ENCODE results near the gene MINDY4B. TPM values are rescaled to one million over a fixed set of nuclear protein-coding genes. Genes with fewer than 3 reads are reported as not detected.

Gene MINDY4B
- total and polyA plus RNA-seq, 2 donors = not detected

DNA sequence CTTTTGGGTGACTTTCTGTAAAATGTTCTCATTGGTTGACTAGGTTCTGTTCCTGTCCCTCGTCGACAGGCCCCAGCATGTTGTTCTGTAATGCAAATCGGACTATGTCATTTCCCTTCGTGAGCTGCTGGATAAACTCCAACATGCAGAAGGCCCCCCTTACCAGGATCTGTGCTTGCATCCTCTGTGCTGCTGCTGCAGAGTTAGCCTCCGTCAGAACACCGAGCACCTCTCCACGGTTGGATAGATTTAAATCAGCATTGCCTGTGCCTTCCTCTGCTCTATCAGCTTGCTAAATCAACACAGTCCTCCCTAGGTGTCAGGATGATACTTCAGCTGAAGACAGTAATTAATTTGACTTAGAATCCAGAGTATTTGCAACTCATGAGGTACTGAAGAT is 12.7 kb upstream of the MINDY4B start:
- Histone ChIP-seq H3K27ac (ENCODE audit: low read depth) (no peak overlapping the region), H3K36me3 (ENCODE audit: insufficient read depth) (no peaks in the 10 kb centered on the region), H3K4me1 (ENCODE audit: insufficient read depth) (no peaks in the 10 kb centered on the region), H3K4me3 (ENCODE audit: low read depth, low read length) (no peak overlapping the region)
- WGBS = 33% methylated on average over 7 of the region's 7 CpGs
- DNase-seq (ENCODE audit: extremely low spot score) = no peak

DNA sequence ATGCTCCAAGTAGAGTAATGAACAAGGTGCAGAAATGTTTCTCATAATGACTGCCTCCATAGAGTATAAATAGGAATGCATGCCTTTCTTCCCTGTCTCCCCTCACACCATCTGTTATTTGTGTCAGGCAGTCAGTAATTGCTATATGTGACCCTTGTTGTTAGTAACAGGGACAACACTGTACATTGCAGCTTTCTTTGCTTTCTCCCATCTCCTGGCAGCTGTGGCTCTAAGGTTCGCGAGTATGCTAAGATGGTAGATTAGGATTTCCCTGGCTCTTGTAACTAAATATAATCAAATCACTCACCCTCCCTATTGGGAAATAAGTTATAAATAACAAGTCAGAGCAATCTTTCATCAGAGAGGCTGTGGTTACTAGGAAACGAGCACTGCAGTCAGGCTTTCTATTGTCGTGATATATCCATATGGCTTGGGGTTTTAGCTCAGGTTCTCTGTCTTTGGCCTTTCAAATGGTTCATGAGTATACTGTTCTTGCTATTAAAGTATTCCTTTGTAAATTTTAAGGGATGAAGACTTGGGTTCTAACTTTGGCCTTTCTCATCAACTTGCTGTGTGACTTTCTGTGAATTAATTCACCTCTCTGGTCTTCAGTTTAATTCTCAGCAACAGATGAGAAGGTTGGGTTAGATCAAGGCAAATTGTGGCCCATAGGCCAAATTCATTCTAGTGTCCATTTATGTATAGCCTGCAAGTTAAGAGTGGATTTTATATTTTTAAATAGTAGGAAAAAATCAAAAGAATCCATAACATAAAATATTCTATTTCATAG is 8.1 kb upstream of the MINDY4B start:
- H3K4me1 ChIP-seq (ENCODE audit: insufficient read depth) = no peaks in the 10 kb centered on the region
- WGBS = 29% methylated on average over 4 of the region's 4 CpGs
- H3K36me3 ChIP-seq (ENCODE audit: insufficient read depth) = no peaks in the 10 kb centered on the region
- H3K4me3 ChIP-seq (ENCODE audit: low read depth, low read length) = no peak overlapping the region
- no peak overlapping the region for H3K27ac ChIP-seq (ENCODE audit: low read depth)
- no peak for DNase-seq (ENCODE audit: extremely low spot score)

DNA sequence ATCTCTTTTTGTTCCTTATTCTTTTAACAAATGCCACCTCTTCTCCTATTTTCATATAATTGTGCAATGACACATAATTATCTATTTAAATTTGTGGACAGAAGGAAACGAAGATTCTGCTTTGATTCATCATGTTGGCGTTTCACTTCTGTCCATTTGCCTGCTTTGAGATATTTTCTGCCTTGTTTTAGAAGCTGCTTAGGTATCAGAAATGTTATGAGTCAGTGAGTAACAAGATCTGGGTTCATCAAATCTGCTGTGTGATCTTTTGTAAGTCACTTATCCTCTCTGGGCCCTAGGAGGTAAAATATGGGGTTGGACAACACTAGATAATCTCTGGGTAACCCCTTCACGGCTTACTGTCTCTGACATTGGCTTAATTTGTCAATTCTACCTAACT is 7.3 kb upstream of the MINDY4B start:
- Histone ChIP-seq H3K4me3 (ENCODE audit: low read depth, low read length) (no peak overlapping the region), H3K36me3 (ENCODE audit: insufficient read depth) (no peaks in the 10 kb centered on the region), H3K4me1 (ENCODE audit: insufficient read depth) (no peaks in the 10 kb centered on the region), H3K27ac (ENCODE audit: low read depth) (no peak overlapping the region)
- WGBS = 69% methylated on average over 3 of the region's 3 CpGs
- DNase-seq (ENCODE audit: extremely low spot score) = no peak

DNA sequence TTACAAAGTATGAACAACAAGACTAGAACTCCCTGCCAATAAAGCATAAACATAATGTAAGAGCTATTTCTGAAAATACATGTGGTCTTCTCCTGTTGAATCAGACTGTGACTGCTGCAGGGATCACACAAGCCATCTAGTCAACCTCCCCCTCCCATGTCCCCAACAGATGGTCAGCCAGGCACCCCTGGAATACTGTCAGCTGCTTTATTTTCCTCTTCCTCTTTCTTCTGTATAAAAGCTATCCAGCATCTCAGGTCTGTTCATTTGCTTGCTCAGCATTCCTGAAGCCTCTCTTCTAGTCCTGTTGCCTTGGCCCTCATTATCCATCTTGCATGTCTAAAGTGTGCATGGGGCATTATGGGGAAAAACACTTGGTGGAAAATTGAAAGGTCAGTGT is 6.5 kb upstream of the MINDY4B start:
- Histone ChIP-seq H3K4me3 (ENCODE audit: low read depth, low read length) (no peak overlapping the region), H3K36me3 (ENCODE audit: insufficient read depth) (no peaks in the 10 kb centered on the region), H3K4me1 (ENCODE audit: insufficient read depth) (no peaks in the 10 kb centered on the region), H3K27ac (ENCODE audit: low read depth) (no peak overlapping the region)
- no peak for DNase-seq (ENCODE audit: extremely low spot score)

DNA sequence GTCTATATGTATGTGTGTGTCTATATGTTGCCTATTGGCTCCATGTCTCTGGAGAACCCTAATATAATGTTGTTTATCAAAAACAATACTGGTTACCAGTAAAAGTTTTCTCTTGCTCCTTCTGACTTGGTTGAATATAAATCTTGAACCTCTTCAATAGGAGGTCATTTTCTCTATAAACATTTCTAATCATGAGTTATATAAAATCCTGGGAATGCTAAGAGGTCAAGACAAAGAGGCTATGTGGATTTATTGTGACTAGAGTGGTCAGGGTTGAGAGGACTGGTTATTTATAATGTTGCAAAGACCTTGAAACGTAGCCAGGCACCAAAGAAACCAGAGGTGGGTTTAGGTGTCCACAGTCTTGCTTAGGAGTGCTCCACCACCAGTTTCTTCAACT is 1.2 kb upstream of the MINDY4B start:
- no peak for DNase-seq (ENCODE audit: extremely low spot score)
- no peak overlapping the region for H3K27ac ChIP-seq (ENCODE audit: low read depth)
- 69% methylated on average over 1 of the region's 1 CpG for WGBS

DNA sequence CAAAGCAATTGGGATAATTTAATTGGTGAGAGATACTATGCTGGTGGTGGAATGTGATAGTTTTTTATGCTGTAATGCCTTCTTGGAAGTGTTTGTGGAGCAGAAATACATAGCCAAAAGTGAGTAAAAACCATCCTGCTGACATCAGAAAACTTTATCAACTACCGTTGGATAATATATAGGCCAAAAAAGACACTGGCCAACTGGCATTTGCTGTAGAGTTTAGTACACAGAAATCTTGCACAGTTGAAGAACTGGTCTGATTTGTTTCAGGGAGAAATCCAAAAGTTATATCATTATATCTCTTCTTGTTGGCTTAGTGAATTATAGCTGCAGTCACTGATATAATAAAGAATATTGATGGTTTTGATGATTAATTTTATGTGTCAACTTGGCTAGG is 507 bp upstream of the MINDY4B start:
- Histone ChIP-seq H3K36me3 (ENCODE audit: insufficient read depth) (no peaks in the 10 kb centered on the region), H3K27ac (ENCODE audit: low read depth) (no peak overlapping the region), H3K4me3 (ENCODE audit: low read depth, low read length) (no peak overlapping the region), H3K4me1 (ENCODE audit: insufficient read depth) (no peaks in the 10 kb centered on the region)
- 25% methylated on average over 1 of the region's 1 CpG for WGBS
- no peak for DNase-seq (ENCODE audit: extremely low spot score)

More for the DNA sequence above, 1.2 kb upstream of the MINDY4B start:
- no peaks in the 10 kb centered on the region for H3K36me3 ChIP-seq (ENCODE audit: insufficient read depth)
- no peaks in the 10 kb centered on the region for H3K4me1 ChIP-seq (ENCODE audit: insufficient read depth)
- H3K4me3 ChIP-seq (ENCODE audit: low read depth, low read length) = no peak overlapping the region

DNA sequence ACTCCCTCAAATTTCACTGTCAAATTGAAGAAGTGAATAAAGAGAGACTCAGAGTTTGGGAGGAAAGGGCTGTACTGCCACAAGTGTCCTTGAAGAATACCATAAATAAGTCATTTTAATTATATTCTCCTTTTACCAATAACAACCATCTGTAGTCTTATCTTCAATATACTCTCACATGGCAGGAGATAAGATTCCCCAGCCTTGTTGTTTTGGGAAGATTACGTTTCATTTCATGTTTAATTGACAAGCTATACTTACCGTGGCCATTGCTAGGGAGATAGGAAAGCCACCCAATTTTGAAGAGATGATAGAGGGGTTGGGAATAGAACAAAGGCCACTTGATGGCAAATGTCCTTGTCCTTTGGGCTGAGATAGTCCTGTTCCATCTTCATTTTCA is 2.3 kb downstream of the MINDY4B start:
- no peak overlapping the region for H3K4me3 ChIP-seq (ENCODE audit: low read depth, low read length)
- no peaks in the 10 kb centered on the region for H3K4me1 ChIP-seq (ENCODE audit: insufficient read depth)
- 54% methylated on average over 2 of the region's 2 CpGs for WGBS
- no peak for DNase-seq (ENCODE audit: extremely low spot score)
- no peak overlapping the region for H3K27ac ChIP-seq (ENCODE audit: low read depth)
- no peaks in the 10 kb centered on the region for H3K36me3 ChIP-seq (ENCODE audit: insufficient read depth)

DNA sequence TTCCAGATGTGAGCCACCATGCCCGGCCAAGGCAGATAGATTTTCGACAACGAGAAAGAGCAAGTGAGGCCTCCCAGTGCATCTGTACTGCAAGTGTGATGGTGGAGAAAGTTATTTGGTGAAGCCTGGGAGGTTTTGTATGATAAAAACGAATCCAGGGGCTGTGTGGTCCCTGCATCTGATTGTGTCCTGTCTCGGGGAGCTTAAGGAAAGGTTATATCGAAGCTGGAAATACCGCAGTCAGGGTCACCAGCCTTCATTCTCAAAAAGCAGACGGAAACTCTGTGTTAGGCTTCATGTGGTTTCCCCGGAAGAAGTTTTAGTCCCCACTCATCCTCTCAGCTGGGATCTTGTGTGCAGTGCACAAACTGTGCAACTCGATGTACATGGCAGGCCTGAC is 3.4 kb downstream of the MINDY4B start:
- no peak for DNase-seq (ENCODE audit: extremely low spot score)
- Histone ChIP-seq H3K4me3 (ENCODE audit: low read depth, low read length) (no peak overlapping the region), H3K36me3 (ENCODE audit: insufficient read depth) (no peaks in the 10 kb centered on the region), H3K4me1 (ENCODE audit: insufficient read depth) (no peaks in the 10 kb centered on the region), H3K27ac (ENCODE audit: low read depth) (no peak overlapping the region)
- 88% methylated on average over 10 of the region's 10 CpGs for WGBS

DNA sequence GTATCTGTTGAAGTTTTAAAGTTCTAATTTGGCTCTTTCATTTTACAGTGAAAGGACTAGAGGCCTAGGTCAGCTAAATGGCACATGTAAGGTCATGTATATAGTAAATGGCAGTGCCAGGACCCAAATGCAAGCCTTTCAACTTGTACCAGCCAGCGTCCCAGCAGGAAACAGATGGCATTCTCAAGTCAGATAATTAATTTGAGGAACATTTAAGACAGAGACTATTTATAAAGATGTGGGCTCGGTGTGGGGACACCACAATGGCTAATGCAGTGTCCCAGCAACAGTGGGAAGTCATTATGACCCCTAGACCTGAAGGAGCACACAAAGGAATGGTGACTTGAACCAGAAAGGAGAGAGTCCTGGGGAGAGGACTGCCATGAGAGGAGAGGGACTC is 6.1 kb downstream of the MINDY4B start:
- Histone ChIP-seq H3K4me1 (ENCODE audit: insufficient read depth) (no peaks in the 10 kb centered on the region), H3K36me3 (ENCODE audit: insufficient read depth) (no peaks in the 10 kb centered on the region), H3K4me3 (ENCODE audit: low read depth, low read length) (no peak overlapping the region), H3K27ac (ENCODE audit: low read depth) (no peak overlapping the region)
- WGBS = 62% methylated on average over 2 of the region's 2 CpGs
- DNase-seq (ENCODE audit: extremely low spot score) = no peak

DNA sequence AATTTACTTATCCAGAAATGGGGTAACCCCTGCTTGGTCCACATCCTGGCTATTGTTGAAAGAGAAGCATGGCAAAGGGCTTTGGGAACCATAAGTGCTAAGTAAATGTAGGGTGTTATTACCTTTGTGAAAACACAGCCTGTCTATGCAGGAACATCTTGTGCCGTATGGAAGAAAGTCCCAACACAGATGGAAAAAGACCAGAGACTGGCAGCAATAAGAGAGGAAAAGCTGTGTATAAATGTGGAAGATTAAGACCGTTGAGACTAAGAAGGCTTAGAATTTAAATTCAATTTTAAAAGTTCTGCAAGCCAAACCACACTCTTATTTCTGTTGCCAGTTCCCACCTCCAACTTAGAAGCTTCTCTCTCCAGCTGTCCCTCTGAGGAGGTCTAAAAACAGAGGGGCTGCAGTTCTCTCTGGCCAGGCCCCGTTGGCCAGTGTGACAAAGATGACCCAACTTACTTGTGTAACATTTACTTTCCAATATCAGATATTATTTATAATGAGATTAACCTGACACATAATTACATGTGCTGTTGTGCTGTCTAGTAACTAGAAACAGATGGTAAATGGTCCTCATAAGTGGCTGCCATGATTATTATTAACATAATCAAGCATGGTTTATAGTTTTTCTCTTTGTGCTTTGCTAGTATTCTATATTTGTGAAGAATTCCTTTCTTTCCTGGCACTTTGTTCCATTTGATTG is 7.0 kb downstream of the MINDY4B start:
- no peak overlapping the region for H3K4me3 ChIP-seq (ENCODE audit: low read depth, low read length)
- no peaks in the 10 kb centered on the region for H3K36me3 ChIP-seq (ENCODE audit: insufficient read depth)
- no peak for DNase-seq (ENCODE audit: extremely low spot score)
- WGBS = 66% methylated on average over 3 of the region's 3 CpGs
- no peak overlapping the region for H3K27ac ChIP-seq (ENCODE audit: low read depth)
- H3K4me1 ChIP-seq (ENCODE audit: insufficient read depth) = no peaks in the 10 kb centered on the region

DNA sequence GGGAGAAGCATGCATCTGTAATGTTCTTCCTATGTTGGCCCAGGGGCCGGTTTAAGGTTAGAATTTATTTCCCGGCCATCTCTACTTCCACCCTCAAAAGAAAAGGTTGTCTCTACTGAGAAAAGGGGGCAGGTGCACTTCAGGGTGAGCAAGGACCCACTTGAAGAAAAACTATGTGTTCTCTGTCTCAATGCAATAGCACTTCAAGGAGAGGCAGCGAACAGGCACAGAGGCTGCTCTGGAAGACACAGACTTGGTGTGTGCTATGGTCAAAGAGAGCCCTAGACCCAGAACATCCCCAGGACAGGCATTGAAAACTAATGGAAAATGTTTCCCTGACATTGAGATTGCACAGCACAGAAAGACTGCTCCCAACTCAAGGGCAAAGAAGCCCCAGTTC is 7.6 kb downstream of the MINDY4B start:
- no peak for DNase-seq (ENCODE audit: extremely low spot score)
- no peaks in the 10 kb centered on the region for H3K36me3 ChIP-seq (ENCODE audit: insufficient read depth)
- H3K4me3 ChIP-seq (ENCODE audit: low read depth, low read length) = no peak overlapping the region
- WGBS = 79% methylated on average over 3 of the region's 3 CpGs
- H3K4me1 ChIP-seq (ENCODE audit: insufficient read depth) = no peaks in the 10 kb centered on the region
- H3K27ac ChIP-seq (ENCODE audit: low read depth) = no peak overlapping the region

DNA sequence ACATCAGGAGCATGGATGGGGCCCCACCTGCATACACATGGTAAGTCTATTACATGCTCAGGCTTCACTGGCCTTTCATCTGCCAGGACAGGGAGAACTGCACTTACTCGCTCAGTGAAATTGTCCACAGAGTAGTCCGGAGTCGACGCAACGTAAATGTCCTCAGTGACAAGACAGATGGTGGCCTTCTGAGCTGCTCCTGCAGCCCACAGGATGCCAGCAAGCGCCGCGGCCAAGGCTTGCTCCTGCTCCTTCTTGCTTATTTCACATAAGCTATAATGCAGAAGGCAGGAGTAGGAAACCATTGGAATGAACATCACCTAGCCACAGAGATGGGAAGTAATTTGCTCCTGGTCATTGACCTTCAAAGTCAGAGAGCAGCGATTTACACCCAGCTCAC is 14.4 kb downstream of the MINDY4B start:
- Histone ChIP-seq H3K27ac (ENCODE audit: low read depth) (no peak overlapping the region), H3K36me3 (ENCODE audit: insufficient read depth) (no peaks in the 10 kb centered on the region), H3K4me1 (ENCODE audit: insufficient read depth) (no peaks in the 10 kb centered on the region), H3K4me3 (ENCODE audit: low read depth, low read length) (no peak overlapping the region)
- WGBS = 85% methylated on average over 9 of the region's 9 CpGs
- no peak for DNase-seq (ENCODE audit: extremely low spot score)

DNA sequence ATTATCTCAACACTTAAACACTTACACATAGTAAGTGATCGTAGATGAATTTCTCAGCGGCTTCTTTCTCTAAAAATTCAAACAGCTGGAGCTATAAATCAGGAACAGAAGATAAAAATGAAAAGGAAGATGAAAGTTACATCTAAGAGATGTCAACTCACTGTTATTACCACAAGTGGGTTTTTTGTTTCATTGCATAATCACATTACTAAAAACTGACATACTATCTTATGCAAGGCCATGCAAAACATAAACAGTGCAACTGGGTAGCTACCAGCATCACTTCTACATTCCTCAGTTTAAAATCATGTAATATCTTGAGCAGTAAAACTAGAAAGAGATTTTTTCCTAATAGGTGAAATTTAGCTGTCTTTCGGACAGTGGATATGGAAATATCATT is 14.9 kb downstream of the MINDY4B start:
- no peak for DNase-seq (ENCODE audit: extremely low spot score)
- H3K27ac ChIP-seq (ENCODE audit: low read depth) = no peak overlapping the region
- no peak overlapping the region for H3K4me3 ChIP-seq (ENCODE audit: low read depth, low read length)
- 66% methylated on average over 3 of the region's 3 CpGs for WGBS
- no peaks in the 10 kb centered on the region for H3K4me1 ChIP-seq (ENCODE audit: insufficient read depth)
- H3K36me3 ChIP-seq (ENCODE audit: insufficient read depth) = no peaks in the 10 kb centered on the region

DNA sequence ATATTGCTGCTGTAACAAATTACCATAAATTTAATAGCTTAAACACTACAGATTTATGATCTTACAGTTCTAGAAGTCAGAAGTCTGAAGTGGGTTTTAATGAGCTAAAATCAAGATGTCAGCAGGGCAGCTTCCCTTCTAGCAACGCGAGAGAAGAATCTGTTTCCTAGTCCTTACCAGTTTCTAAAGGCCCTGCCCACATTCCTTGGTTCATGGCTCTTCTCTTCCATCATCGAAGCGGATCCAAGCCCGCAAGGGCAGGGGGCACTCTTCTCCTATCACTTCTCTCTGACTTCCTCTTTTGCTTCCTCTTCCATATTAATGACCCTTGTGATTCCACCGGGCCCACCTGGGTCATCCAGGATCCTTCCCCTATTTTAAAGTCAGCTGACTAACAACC is 16.1 kb downstream of the MINDY4B start:
- Histone ChIP-seq H3K36me3 (ENCODE audit: insufficient read depth) (no peaks in the 10 kb centered on the region), H3K4me1 (ENCODE audit: insufficient read depth) (no peaks in the 10 kb centered on the region), H3K4me3 (ENCODE audit: low read depth, low read length) (no peak overlapping the region), H3K27ac (ENCODE audit: low read depth) (no peak overlapping the region)
- DNase-seq (ENCODE audit: extremely low spot score) = no peak
- WGBS = 79% methylated on average over 6 of the region's 6 CpGs

Measured in urinary bladder (tissue), 4 donors.